ENCODE results near the gene TNFAIP8L1. TPM values are rescaled to one million over a fixed set of nuclear protein-coding genes. Genes with fewer than 3 reads are reported as not detected.
"Not testable (repeated sequence)": the region's sequence is repeated elsewhere in the genome, so short reads cannot be mapped to it uniquely, and the experiment has no call there.

TNFAIP8L1 gene
- total RNA-seq, 1 experiment from 2014 or later: 17.8 TPM

GRCh38 chr19:4593409-4593851 lies 45.9 kb upstream of the TNFAIP8L1 start:
- POLR2A ChIA-PET (ENCODE audit: unreplicated experiment): no interaction called here
- intact Hi-C loops (cut with micrococcal nuclease; ENCODE audit: unreplicated experiment): no loop called here
- no peaks in the 10 kb centered on the region for H3F3A ChIP-seq (ENCODE audit: insufficient read depth, low read depth)
- no TSS peak for BruUV-seq (replicated peaks)
- peaks cover 3% of the 10 kb centered on the region; the same call in 1 of the 2 replicates for H3K27me3 ChIP-seq (ENCODE audit: insufficient read depth, low read depth)
- no peaks in the 10 kb centered on the region for H3K36me3 ChIP-seq (ENCODE audit: low read depth)
- peak in 1 of 2 experiments; percentile 45 for DNase-seq
- H3K4me3 ChIP-seq: no peak overlapping the region
- no peak overlapping the region for H2AFZ ChIP-seq
- H3K9me3 ChIP-seq (ENCODE audit: insufficient read depth, low read depth): no peaks in the 10 kb centered on the region
- CTCF ChIA-PET: interaction anchor here (0.6 kb wide), 2 partner anchors 24 to 105 kb away, joined by 3 to 6 read pairs; no protein-coding TSS in a partner anchor
- no peaks in the 10 kb centered on the region for H3K9me2 ChIP-seq (ENCODE audit: insufficient read depth)
- no peak overlapping the region for H3K27ac ChIP-seq
- no peaks in the 10 kb centered on the region for H3K79me2 ChIP-seq (ENCODE audit: low read depth)
- no peak overlapping the region for H3K4me2 ChIP-seq
- TF ChIP-seq, protein P1, sequence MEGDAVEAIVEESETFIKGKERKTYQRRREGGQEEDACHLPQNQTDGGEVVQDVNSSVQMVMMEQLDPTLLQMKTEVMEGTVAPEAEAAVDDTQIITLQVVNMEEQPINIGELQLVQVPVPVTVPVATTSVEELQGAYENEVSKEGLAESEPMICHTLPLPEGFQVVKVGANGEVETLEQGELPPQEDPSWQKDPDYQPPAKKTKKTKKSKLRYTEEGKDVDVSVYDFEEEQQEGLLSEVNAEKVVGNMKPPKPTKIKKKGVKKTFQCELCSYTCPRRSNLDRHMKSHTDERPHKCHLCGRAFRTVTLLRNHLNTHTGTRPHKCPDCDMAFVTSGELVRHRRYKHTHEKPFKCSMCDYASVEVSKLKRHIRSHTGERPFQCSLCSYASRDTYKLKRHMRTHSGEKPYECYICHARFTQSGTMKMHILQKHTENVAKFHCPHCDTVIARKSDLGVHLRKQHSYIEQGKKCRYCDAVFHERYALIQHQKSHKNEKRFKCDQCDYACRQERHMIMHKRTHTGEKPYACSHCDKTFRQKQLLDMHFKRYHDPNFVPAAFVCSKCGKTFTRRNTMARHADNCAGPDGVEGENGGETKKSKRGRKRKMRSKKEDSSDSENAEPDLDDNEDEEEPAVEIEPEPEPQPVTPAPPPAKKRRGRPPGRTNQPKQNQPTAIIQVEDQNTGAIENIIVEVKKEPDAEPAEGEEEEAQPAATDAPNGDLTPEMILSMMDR (conservative IDR thresholded peaks at IDR 0.05): no peak
- no peak for TF ChIP-seq EZH2 (IDR thresholded peaks at IDR 0.05; ENCODE audit: low read depth)
- no peaks in the 10 kb centered on the region for H3K4me1 ChIP-seq (replicated peaks; ENCODE audit: insufficient read depth)
- no peaks in the 10 kb centered on the region for H4K20me1 ChIP-seq (ENCODE audit: insufficient read depth)

DNA sequence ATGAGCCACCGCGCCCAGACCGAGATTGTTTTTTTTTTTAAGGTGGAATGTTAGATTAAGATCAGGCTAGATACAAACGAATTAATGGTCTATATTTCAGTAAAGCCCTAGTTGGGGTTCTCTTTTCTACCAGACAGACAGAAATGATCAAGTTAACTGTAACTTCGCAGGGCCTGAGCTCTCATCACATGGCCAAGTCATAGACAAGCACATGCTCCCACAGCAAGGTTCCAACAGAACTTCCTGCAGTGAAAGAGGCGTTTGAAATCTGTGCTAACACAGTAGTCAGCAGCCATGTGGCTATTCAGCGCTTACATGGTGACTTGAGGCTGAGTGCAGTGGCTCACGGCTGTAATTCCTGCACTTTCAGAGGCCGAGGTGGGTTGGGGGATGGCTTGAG lies 45.1 kb upstream of the TNFAIP8L1 start:
- Histone ChIP-seq H3K4me1 (replicated peaks; ENCODE audit: insufficient read depth) (no peaks in the 10 kb centered on the region), H3F3A (ENCODE audit: insufficient read depth, low read depth) (no peaks in the 10 kb centered on the region), H3K4me3 (no peak overlapping the region), H2AFZ (no peak overlapping the region), H3K27me3 (ENCODE audit: insufficient read depth, low read depth) (peaks cover 3% of the 10 kb centered on the region; the same call in 1 of the 2 replicates), H3K27ac (no peak overlapping the region), H3K79me2 (ENCODE audit: low read depth) (no peaks in the 10 kb centered on the region), H3K4me2 (no peak overlapping the region), H3K9me3 (ENCODE audit: insufficient read depth, low read depth) (no peaks in the 10 kb centered on the region), H3K9me2 (ENCODE audit: insufficient read depth) (no peaks in the 10 kb centered on the region), H3K36me3 (ENCODE audit: low read depth) (no peaks in the 10 kb centered on the region), H4K20me1 (ENCODE audit: insufficient read depth) (no peaks in the 10 kb centered on the region)
- POLR2A ChIA-PET (ENCODE audit: unreplicated experiment): no interaction called here
- TF ChIP-seq, protein P1 (conservative IDR thresholded peaks at IDR 0.05): no peak
- TF ChIP-seq EZH2 (IDR thresholded peaks at IDR 0.05; ENCODE audit: low read depth): no peak
- CTCF ChIA-PET: interaction anchor here (0.6 kb wide), 2 partner anchors 24 to 106 kb away, joined by 3 to 6 read pairs; no protein-coding TSS in a partner anchor
- BruUV-seq (replicated peaks): no TSS peak
- no peak for DNase-seq
- intact Hi-C loops (cut with micrococcal nuclease; ENCODE audit: unreplicated experiment): no loop called here

DNA sequence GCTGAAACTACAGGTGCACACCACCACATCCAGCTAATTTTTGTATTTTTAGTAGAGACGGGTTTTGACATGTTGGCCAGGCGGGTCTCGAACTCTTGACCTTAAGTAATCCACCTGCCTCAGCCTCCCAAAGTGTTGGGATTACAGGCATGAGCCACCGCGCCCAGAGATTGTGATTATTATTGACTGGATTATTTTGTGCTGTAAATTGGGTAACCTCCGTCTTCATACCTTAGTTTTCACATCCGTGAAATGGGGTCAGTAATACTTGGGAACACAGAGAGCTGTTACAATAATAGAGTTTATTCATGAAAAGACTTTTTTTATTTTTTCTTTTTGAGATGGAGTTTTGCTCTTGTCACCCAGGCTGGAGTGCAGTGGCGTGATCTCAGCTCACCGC lies 44.2 kb upstream of the TNFAIP8L1 start:
- intact Hi-C loops (cut with micrococcal nuclease; ENCODE audit: unreplicated experiment); H3K27me3 ChIP-seq (ENCODE audit: insufficient read depth, low read depth); H3K9me2 ChIP-seq (ENCODE audit: insufficient read depth); H4K20me1 ChIP-seq (ENCODE audit: insufficient read depth); H3K4me2 ChIP-seq; H3F3A ChIP-seq (ENCODE audit: insufficient read depth, low read depth); H3K27ac ChIP-seq; CTCF ChIA-PET; H2AFZ ChIP-seq; H3K9me3 ChIP-seq (ENCODE audit: insufficient read depth, low read depth); H3K36me3 ChIP-seq (ENCODE audit: low read depth); H3K4me1 ChIP-seq (replicated peaks; ENCODE audit: insufficient read depth); BruUV-seq (replicated peaks); DNase-seq; H3K79me2 ChIP-seq (ENCODE audit: low read depth); H3K4me3 ChIP-seq: not testable (repeated sequence)
- POLR2A ChIA-PET (ENCODE audit: unreplicated experiment): interaction anchor here (0.6 kb wide), 1 partner anchor 123 kb away, joined by 5 read pairs; the partner anchor contains the start of gene HDGFL2
